EH (cell line): ENCODE results near the gene EML4.

Experiments used
- DNase-seq: peaks from one replicate; pipeline ENCODE4 v3.0.0-alpha.2; 2015; ENCODE audit warnings: low read depth

Gene EML4

DNA sequence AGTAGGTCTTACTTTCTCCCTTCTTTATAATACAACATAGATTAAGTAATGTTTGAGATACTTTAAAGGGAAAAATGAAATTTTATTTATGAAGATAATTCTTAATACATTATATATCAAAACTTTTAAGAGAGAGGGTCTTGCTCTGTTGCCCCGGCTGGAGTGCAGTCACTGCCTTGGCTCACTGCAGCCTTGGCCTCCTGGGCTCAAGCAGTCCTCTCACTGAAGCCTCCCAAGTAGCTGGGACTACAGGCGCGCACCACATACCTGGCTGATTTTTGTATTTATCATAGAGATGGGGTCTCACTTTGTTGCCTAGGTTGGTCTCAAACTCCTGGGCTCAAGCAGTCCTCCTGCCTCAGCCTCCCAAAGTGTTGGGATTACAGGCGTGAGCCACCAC lies 97.1 kb downstream of the EML4 start:
- DNase-seq: no peak

- DNase-seq: no peak
Measured at GRCh38 chr2:42267530-42267929, 98.4 kb downstream of the EML4 start.

GRCh38 chr2:42268528-42269151 lies 99.5 kb downstream of the EML4 start:
- no peak for DNase-seq

GRCh38 chr2:42270757-42271156 lies 101.6 kb downstream of the EML4 start:
- no peak for DNase-seq

- DNase-seq: peak; percentile 4
Measured at GRCh38 chr2:42271246-42271645, 102.1 kb downstream of the EML4 start.

DNA sequence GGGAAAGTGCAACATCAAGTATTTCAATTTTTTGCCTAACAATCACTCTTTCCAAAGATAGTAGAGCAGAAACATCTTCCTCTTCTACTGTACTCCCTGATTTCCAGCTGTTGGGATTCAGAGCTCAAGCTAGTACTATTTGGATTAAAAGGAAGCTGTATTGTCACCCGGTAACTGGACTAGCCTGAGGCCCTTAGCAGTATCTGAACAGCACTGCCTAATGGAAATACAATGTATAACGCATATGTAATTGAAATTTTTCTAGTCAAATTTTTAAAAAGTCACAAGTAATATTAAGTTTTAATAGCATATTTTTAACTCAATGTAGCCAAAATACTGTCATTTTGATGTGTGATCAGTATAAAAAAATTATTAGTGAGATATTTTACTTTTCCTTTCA lies 105.7 kb downstream of the EML4 start:
- no peak for DNase-seq

- no peak for DNase-seq
Measured at GRCh38 chr2:42281416-42282081, 112.4 kb downstream of the EML4 start.

DNA sequence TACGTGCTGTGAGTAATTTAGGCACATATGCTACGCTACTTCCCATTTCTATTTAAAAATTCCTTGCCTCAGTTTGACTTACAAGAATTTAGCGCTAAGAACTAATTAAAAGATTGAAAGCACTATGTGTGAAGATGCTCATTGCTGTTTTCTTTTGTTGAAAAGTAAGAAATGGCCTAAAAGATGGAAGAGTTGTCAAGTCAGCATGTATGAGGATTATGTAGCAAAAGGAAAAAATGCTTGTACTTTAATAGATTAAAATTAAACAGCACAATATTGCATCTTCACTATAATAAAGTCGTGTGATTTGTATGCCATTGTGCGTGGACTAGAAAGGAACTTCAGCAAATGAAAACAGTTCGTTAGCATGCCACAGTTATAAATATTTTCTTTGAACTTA lies 114.9 kb downstream of the EML4 start:
- no peak for DNase-seq

GRCh38 chr2:42286268-42286946 lies 117.3 kb downstream of the EML4 start:
- no peak for DNase-seq

DNA sequence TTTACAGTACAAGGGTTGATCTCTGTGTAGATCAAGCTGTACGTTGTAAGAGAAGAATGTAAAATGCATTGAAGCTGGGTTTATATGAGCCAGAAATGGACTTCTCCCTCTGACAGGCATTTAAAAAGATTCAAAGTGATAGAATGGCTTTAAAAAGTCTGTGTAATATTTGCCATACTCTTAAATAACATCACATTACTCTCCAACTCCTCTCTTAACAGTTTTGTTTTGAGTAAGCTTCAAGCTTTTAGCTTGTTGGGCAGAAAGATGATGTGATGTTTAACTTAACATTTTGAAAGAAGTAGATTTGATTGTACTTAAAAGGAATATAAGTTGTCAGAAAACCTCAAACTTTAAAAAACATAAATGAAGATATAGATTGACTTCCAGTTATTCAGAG lies 119.7 kb downstream of the EML4 start:
- DNase-seq: no peak

DNA sequence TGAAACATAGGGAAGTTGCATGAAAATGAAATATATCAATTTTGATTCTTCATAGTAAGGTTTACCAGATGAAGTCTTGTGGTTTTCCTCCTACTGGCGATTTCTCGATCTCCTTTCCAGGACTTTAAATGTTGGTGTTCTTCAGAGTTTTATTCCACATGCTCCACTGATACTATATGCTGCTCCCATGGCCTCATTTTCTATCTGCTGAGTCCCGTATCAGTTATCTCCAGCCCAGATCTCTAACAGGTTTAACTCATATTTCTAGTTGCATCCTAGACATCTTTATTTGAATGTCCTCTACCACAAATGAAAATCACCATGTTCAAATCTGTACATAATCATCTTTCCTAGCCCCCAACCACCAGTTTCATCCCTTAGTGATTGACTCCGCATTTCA lies 120.1 kb downstream of the EML4 start:
- DNase-seq: no peak

- no peak for DNase-seq
Measured at GRCh38 chr2:42290005-42290404, 120.9 kb downstream of the EML4 start.

- DNase-seq: no peak
Measured at GRCh38 chr2:42293019-42293418, 123.9 kb downstream of the EML4 start.

DNA sequence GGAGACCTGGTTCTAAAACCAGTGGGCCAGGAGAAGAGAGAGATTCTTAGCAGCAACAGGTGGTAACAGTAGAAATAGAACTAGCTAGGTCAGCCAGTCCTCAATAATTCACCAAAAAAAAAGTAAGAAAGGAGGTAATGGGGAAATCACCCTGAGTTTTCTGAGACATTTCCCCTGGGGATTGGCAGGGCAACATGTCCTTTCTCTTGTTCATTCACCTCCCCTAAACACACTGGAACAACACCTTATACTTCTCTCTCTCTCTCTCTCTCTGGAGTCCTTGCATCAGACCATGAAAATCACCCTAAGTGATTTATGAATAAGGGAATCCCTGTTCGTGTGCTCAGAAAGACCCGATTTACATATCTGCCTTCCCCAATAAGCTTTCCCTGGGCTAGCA lies 127.1 kb downstream of the EML4 start:
- DNase-seq: no peak

GRCh38 chr2:42297322-42297936 lies 128.3 kb downstream of the EML4 start:
- peak; percentile 25 for DNase-seq

DNA sequence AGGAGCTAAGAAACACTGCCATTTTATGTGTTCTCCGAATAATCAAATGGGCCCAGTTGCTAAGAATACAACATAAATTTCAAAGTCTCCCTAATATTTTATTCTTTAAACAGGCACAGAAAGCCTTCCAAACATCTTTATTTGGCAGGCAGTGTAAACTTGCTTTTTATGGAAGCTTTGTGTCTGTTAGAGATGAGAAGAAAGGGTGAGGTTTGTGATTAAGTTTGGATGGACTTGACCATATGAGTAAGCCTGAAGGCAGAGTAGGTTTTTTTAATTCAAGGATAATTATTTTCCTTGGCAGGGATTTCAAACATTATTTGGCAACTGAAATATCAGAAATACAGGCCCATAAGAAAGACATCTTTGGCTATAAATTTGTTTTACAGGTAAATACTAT lies 129.0 kb downstream of the EML4 start:
- DNase-seq: peak; percentile 29

DNA sequence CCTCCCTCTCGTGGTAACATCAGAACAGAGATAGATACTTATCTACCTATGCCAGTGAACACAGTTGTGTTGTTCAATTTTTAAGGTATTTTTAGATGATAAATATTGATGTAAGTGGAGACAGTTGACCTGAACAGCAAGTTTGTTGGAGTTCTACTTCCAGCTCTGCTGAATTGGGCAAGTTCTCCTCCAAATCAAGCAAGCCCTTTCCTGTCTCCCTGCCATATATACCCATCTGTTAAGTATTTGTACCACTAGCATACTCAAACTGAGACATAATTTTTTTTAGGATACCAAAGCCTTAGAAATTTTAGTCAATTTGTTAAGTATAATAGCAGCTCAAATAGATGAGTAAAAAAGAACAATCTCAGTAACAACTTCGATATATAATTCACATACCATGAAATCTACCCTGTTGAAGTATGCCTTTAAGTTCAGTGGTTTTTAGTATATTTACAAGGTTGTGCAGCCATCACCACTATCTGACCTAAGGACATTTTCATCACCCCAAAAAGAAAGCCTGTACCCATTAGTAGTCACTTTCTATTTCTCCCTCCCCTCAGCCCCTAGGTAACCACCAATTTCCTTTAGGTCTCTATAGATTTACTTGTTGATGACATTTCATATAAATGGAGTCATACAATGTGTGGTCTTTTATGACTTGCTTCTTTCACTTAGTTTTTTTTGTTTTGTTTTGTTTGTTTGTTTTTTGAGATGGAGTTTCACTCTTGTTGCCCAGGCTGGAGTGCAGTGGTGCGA lies 130.0 kb downstream of the EML4 start:
- no peak for DNase-seq

DNA sequence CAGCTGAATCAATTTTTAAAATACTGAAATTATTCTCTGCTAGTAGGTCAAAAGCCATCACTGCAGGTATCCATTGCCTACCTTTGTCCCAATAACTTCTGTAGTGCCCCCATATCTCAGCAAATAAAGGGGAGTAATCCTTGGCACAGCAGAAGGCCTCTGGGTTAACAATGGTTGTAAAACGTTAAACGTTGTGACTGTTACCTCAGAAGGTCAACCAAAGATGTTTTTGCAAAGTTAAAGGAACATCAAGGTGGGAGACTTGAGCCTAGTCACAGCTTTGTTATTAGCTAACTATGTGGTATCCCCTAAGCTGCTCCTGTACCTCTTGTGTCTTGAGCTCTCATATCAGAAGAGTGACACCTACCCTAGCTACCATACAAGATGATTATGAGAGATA lies 131.4 kb downstream of the EML4 start:
- DNase-seq: no peak

DNA sequence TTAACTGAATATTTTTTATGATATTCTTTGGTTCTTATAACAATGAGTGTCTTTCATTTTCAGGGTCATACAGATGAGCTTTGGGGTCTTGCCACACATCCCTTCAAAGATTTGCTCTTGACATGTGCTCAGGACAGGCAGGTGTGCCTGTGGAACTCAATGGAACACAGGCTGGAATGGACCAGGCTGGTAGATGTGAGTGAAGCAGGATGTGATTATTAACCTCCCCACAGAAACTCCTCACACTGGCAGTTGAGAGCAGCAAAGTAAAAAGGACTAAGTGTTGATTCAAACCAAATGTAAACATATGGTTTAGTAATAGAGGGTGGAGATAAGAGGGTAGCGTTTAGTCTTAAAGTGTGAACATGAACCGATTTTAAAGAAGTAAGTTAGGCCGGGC lies 134.1 kb downstream of the EML4 start:
- no peak for DNase-seq

- no peak for DNase-seq
Measured at GRCh38 chr2:42304059-42304713, 135.0 kb downstream of the EML4 start.

GRCh38 chr2:42307180-42307579 lies 138.0 kb downstream of the EML4 start:
- no peak for DNase-seq

DNA sequence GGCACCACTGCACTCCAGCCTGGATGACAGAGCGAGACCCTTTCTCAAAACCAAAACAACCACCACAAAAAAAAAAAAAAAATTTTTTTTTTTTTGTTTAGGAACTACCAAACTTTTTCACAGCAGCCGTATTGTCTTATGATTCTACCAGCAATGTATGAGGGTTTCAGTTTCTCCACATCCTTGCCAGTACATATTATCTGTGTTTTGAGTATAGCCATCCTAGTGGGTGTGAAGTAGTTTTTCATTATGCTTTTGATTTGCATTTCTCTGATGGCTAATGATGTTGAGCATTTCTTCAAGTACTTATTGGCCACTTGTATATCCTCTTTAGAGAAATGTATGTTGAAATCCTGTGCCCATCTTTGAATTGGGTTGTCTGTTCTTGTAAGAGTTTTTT lies 140.2 kb downstream of the EML4 start:
- no peak for DNase-seq
